ENCODE results near the gene PLS3. TPM values are rescaled to one million over a fixed set of nuclear protein-coding genes. Genes with fewer than 3 reads are reported as not detected.
"Not testable (repeated sequence)": the region's sequence is repeated elsewhere in the genome, so short reads cannot be mapped to it uniquely, and the experiment has no call there.

Gene PLS3
- total and polyA plus RNA-seq, 2 donors: 45.0 to 65.3 TPM

DNA sequence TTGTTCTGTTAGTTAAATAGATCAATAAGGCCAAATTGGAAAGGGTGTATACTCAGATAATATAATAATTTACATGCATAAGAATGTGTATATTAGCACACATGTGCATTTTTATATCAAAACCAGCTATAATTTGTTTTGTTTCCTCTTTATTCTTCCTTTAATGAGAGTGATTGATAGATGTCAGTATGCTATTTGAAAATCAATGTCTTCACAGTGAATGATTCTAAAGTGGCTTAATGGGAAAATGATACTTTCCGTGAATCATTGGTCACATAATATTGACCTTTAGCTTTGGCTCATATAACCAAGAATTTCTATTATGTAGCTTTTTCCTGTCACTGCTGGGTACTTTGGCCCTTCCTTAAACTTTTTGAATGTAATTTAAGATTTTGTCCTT, 48.6 kb downstream of the PLS3 start:
- H3K27me3 ChIP-seq (ENCODE audit: control insufficient read depth in 2 of 2, insufficient read depth in 1 of 2, low read length in 1 of 2): no peaks in the 10 kb centered on the region
- H3K36me3 ChIP-seq (ENCODE audit: control insufficient read depth in 2 of 2, insufficient read depth in 2 of 2, low read length in 1 of 2): no peaks in the 10 kb centered on the region
- DNase-seq (ENCODE audit: low read depth in 6 of 9, low spot score in 9 of 9): no peak
- no peak overlapping the region for H3K27ac ChIP-seq (ENCODE audit: low read depth in 1 of 2, low read length in 1 of 2)
- no peak overlapping the region for H3K4me3 ChIP-seq (ENCODE audit: low read length in 2 of 2)
- 100% methylated on average over 1 of the region's 1 CpG for WGBS
- H3K9me3 ChIP-seq (ENCODE audit: control insufficient read depth in 2 of 2, insufficient read depth in 1 of 2, low read length in 1 of 2): no peaks in the 10 kb centered on the region
- no peaks in the 10 kb centered on the region for H3K4me1 ChIP-seq (ENCODE audit: control insufficient read depth in 2 of 2, insufficient read depth in 2 of 2, low read length in 2 of 2)

DNA sequence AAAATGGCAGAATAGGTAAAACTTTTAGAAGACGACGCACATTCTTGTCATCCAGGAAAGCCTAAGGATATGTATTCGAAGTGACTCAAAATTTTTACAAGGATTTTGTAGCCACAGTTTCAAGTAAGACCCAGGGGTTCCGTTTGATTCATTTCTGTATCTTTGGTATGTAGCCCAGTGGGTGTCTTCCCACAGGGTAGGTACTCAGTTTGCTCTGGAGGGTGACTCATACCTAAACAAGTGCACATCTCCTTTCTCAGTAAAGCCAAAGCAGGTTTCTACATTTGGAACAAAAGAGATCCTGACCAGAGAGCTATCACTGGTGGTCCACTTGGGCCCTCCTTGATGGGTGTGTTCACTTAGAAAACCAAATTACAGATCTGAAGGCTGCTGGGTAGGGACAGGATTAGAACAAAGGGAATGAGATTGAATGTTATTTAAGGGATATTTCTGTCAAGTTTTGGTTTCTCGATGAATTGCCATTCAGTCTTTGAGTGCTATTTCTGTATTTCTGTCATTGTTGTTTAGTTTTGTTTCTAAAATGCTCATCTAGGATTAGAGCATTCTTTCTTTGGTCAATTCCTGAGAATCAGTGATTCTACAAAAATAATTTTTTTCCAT, 56.1 kb downstream of the PLS3 start:
- 94% methylated on average over 5 of the region's 5 CpGs for WGBS
- no peaks in the 10 kb centered on the region for H3K27me3 ChIP-seq (ENCODE audit: control insufficient read depth in 2 of 2, insufficient read depth in 1 of 2, low read length in 1 of 2)
- H3K27ac ChIP-seq (ENCODE audit: low read depth in 1 of 2, low read length in 1 of 2): no peak overlapping the region
- no peak for DNase-seq (ENCODE audit: low read depth in 6 of 9, low spot score in 9 of 9)
- no peaks in the 10 kb centered on the region for H3K9me3 ChIP-seq (ENCODE audit: control insufficient read depth in 2 of 2, insufficient read depth in 1 of 2, low read length in 1 of 2)
- no peaks in the 10 kb centered on the region for H3K4me1 ChIP-seq (ENCODE audit: control insufficient read depth in 2 of 2, insufficient read depth in 2 of 2, low read length in 2 of 2)
- no peaks in the 10 kb centered on the region for H3K36me3 ChIP-seq (ENCODE audit: control insufficient read depth in 2 of 2, insufficient read depth in 2 of 2, low read length in 1 of 2)
- H3K4me3 ChIP-seq (ENCODE audit: low read length in 2 of 2): no peak overlapping the region

- H3K36me3 ChIP-seq (ENCODE audit: control insufficient read depth in 2 of 2, insufficient read depth in 2 of 2, low read length in 1 of 2): no peaks in the 10 kb centered on the region
- H3K9me3 ChIP-seq (ENCODE audit: control insufficient read depth in 2 of 2, insufficient read depth in 1 of 2, low read length in 1 of 2): no peaks in the 10 kb centered on the region
- no peaks in the 10 kb centered on the region for H3K4me1 ChIP-seq (ENCODE audit: control insufficient read depth in 2 of 2, insufficient read depth in 2 of 2, low read length in 2 of 2)
- H3K27me3 ChIP-seq (ENCODE audit: control insufficient read depth in 2 of 2, insufficient read depth in 1 of 2, low read length in 1 of 2): no peaks in the 10 kb centered on the region
- 87% methylated on average over 4 of the region's 4 CpGs for WGBS
- H3K4me3 ChIP-seq (ENCODE audit: low read length in 2 of 2): no peak overlapping the region
- H3K27ac ChIP-seq (ENCODE audit: low read depth in 1 of 2, low read length in 1 of 2): no peak overlapping the region
- DNase-seq (ENCODE audit: low read depth in 6 of 9, low spot score in 9 of 9): no peak
Measured at GRCh38 chrX:115622534-115622933, 61.6 kb downstream of the PLS3 start.

GRCh38 chrX:115624916-115625315, 63.9 kb downstream of the PLS3 start:
- no peaks in the 10 kb centered on the region for H3K4me1 ChIP-seq (ENCODE audit: control insufficient read depth in 2 of 2, insufficient read depth in 2 of 2, low read length in 2 of 2)
- DNase-seq (ENCODE audit: low read depth in 6 of 9, low spot score in 9 of 9): no peak
- H3K36me3 ChIP-seq (ENCODE audit: control insufficient read depth in 2 of 2, insufficient read depth in 2 of 2, low read length in 1 of 2): no peaks in the 10 kb centered on the region
- H3K27ac ChIP-seq (ENCODE audit: low read depth in 1 of 2, low read length in 1 of 2): no peak overlapping the region
- no peak overlapping the region for H3K4me3 ChIP-seq (ENCODE audit: low read length in 2 of 2)
- 93% methylated on average over 1 of the region's 1 CpG for WGBS
- H3K27me3 ChIP-seq (ENCODE audit: control insufficient read depth in 2 of 2, insufficient read depth in 1 of 2, low read length in 1 of 2): no peaks in the 10 kb centered on the region
- no peaks in the 10 kb centered on the region for H3K9me3 ChIP-seq (ENCODE audit: control insufficient read depth in 2 of 2, insufficient read depth in 1 of 2, low read length in 1 of 2)

GRCh38 chrX:115625572-115626301, 64.8 kb downstream of the PLS3 start:
- no peaks in the 10 kb centered on the region for H3K4me1 ChIP-seq (ENCODE audit: control insufficient read depth in 2 of 2, insufficient read depth in 2 of 2, low read length in 2 of 2)
- no peaks in the 10 kb centered on the region for H3K9me3 ChIP-seq (ENCODE audit: control insufficient read depth in 2 of 2, insufficient read depth in 1 of 2, low read length in 1 of 2)
- no peak for DNase-seq (ENCODE audit: low read depth in 6 of 9, low spot score in 9 of 9)
- WGBS: 94% methylated on average over 6 of the region's 6 CpGs
- H3K27me3 ChIP-seq (ENCODE audit: control insufficient read depth in 2 of 2, insufficient read depth in 1 of 2, low read length in 1 of 2): no peaks in the 10 kb centered on the region
- no peak overlapping the region for H3K4me3 ChIP-seq (ENCODE audit: low read length in 2 of 2)
- H3K36me3 ChIP-seq (ENCODE audit: control insufficient read depth in 2 of 2, insufficient read depth in 2 of 2, low read length in 1 of 2): no peaks in the 10 kb centered on the region
- no peak overlapping the region for H3K27ac ChIP-seq (ENCODE audit: low read depth in 1 of 2, low read length in 1 of 2)

GRCh38 chrX:115630204-115630603, 69.2 kb downstream of the PLS3 start:
- H3K27ac ChIP-seq (ENCODE audit: low read depth in 1 of 2, low read length in 1 of 2): no peak overlapping the region
- H3K9me3 ChIP-seq (ENCODE audit: control insufficient read depth in 2 of 2, insufficient read depth in 1 of 2, low read length in 1 of 2): no peaks in the 10 kb centered on the region
- no peaks in the 10 kb centered on the region for H3K4me1 ChIP-seq (ENCODE audit: control insufficient read depth in 2 of 2, insufficient read depth in 2 of 2, low read length in 2 of 2)
- 95% methylated on average over 2 of the region's 2 CpGs for WGBS
- DNase-seq (ENCODE audit: low read depth in 6 of 9, low spot score in 9 of 9): no peak
- no peaks in the 10 kb centered on the region for H3K36me3 ChIP-seq (ENCODE audit: control insufficient read depth in 2 of 2, insufficient read depth in 2 of 2, low read length in 1 of 2)
- H3K27me3 ChIP-seq (ENCODE audit: control insufficient read depth in 2 of 2, insufficient read depth in 1 of 2, low read length in 1 of 2): no peaks in the 10 kb centered on the region
- H3K4me3 ChIP-seq (ENCODE audit: low read length in 2 of 2): no peak overlapping the region

GRCh38 chrX:115632455-115632854, 71.5 kb downstream of the PLS3 start:
- no peaks in the 10 kb centered on the region for H3K36me3 ChIP-seq (ENCODE audit: control insufficient read depth in 2 of 2, insufficient read depth in 2 of 2, low read length in 1 of 2)
- no peak overlapping the region for H3K4me3 ChIP-seq (ENCODE audit: low read length in 2 of 2)
- 95% methylated on average over 3 of the region's 3 CpGs for WGBS

DNA sequence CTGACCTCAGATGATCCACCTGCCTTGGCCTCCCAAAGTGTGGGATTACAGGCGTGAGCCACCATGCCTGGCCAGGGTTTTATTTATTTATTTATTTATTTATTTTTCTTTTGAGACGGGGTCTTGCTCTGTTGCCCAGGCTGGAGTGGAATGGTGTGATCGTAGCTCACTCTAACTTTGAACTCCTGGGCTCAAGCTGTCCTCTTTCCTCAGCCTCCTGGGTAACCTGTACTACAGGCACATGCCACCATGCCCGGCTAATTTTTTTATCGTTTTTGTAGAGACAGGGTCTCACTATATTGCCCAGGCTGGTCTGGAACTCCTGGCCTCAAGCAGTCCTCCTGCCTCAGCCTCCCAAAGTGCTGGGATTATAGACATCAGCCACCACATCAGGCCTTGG, 72.4 kb downstream of the PLS3 start:
- H3K36me3 ChIP-seq (ENCODE audit: control insufficient read depth in 2 of 2, insufficient read depth in 2 of 2, low read length in 1 of 2); H3K9me3 ChIP-seq (ENCODE audit: control insufficient read depth in 2 of 2, insufficient read depth in 1 of 2, low read length in 1 of 2): not testable (repeated sequence)
- WGBS: 97% methylated on average over 5 of the region's 5 CpGs

More at GRCh38 chrX:115632455-115632854, 71.5 kb downstream of the PLS3 start:
- DNase-seq (ENCODE audit: low read depth in 6 of 9, low spot score in 9 of 9): no peak
- Histone ChIP-seq H3K27me3 (ENCODE audit: control insufficient read depth in 2 of 2, insufficient read depth in 1 of 2, low read length in 1 of 2) (no peaks in the 10 kb centered on the region), H3K4me1 (ENCODE audit: control insufficient read depth in 2 of 2, insufficient read depth in 2 of 2, low read length in 2 of 2) (no peaks in the 10 kb centered on the region), H3K27ac (ENCODE audit: low read depth in 1 of 2, low read length in 1 of 2) (no peak overlapping the region), H3K9me3 (ENCODE audit: control insufficient read depth in 2 of 2, insufficient read depth in 1 of 2, low read length in 1 of 2) (no peaks in the 10 kb centered on the region)

GRCh38 chrX:115639334-115639880, 78.4 kb downstream of the PLS3 start:
- H3K9me3 ChIP-seq (ENCODE audit: control insufficient read depth in 2 of 2, insufficient read depth in 1 of 2, low read length in 1 of 2): no peaks in the 10 kb centered on the region
- no peak overlapping the region for H3K4me3 ChIP-seq (ENCODE audit: low read length in 2 of 2)
- no peaks in the 10 kb centered on the region for H3K36me3 ChIP-seq (ENCODE audit: control insufficient read depth in 2 of 2, insufficient read depth in 2 of 2, low read length in 1 of 2)
- H3K4me1 ChIP-seq (ENCODE audit: control insufficient read depth in 2 of 2, insufficient read depth in 2 of 2, low read length in 2 of 2): no peaks in the 10 kb centered on the region
- H3K27ac ChIP-seq (ENCODE audit: low read depth in 1 of 2, low read length in 1 of 2): no peak overlapping the region
- no peaks in the 10 kb centered on the region for H3K27me3 ChIP-seq (ENCODE audit: control insufficient read depth in 2 of 2, insufficient read depth in 1 of 2, low read length in 1 of 2)
- WGBS: 92% methylated on average over 5 of the region's 5 CpGs
- no peak for DNase-seq (ENCODE audit: low read depth in 6 of 9, low spot score in 9 of 9)

More for the DNA sequence above, 72.4 kb downstream of the PLS3 start:
- not testable (repeated sequence) for H3K4me3 ChIP-seq (ENCODE audit: low read length in 2 of 2); DNase-seq (ENCODE audit: low read depth in 6 of 9, low spot score in 9 of 9); H3K27me3 ChIP-seq (ENCODE audit: control insufficient read depth in 2 of 2, insufficient read depth in 1 of 2, low read length in 1 of 2); H3K4me1 ChIP-seq (ENCODE audit: control insufficient read depth in 2 of 2, insufficient read depth in 2 of 2, low read length in 2 of 2); H3K27ac ChIP-seq (ENCODE audit: low read depth in 1 of 2, low read length in 1 of 2)
